ENCODE measurements around the gene ZNF148.

Gene ZNF148

DNA sequence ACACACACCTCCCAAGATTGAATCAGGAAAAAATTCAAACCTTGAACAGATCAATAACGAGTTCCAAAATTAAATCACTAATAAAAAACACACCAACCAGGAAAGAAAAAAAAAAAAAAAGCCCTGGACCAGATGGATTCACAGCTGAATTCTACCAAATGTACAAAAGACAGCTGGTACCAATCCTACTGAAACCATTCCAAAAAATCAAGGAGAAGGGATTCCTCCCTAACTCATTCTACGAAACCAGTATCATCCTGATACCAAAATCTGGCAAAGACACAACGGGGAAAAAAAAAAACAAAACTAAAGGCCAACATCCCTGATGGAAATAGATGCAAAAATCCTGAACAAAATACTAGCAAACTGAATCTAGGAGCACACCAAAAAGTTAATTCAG, 108.2 kb downstream of the ZNF148 start:
- DNase-seq, result no peak

DNA sequence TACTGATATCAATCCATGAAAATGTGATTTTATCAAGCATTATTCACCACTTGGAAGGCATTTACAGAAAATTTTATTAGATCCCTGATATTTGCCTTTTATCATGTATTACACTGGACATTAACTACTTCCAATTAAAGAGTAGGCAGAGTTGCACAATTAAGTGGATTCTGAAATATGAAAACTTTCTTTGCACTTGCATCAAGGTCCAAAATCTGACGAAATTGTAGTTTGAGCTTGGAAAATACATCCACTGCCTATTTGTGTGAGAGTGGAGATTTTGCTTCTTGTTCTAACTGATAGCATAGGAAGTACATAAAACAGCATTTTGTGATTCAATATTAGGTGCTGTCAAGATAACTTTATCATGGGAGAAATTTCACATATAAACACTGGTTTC, 113.0 kb downstream of the ZNF148 start:
- no peak for DNase-seq

DNA sequence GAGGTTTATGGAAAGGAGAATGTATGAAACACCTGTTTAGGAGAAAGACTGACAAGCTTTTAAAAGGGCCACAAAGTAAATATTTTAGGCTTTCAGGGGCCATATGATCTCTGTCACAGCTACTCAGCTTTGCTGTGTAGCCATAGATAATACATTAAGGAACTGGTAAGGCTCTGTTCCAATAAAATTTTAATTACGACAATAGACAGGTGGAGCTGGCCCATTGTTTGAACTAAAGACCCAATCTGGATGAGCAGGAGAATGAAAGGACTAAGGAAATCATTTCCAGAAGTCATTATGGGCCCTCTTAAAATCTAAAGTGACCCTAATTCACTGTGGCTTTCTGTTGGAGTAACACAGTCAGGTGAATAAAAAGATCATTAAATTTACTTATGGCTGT, 114.1 kb downstream of the ZNF148 start:
- DNase-seq, result no peak

DNA sequence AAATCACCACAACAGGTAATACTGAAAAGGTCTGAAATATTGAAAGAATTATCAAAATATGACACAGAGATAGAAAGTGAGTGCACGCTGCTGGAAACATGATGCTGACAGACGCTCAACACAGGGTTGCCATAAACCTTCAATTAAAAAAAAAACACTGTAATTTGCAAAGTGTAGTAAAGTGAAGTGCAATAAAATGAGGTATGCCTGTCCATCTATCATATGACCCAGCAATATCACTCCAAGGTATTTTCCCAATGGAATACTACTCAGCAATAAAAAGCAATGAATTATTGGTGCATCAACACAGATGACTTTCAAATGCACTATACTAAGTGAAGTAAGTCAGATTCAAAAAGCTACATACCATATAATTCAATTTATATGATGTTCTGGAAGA, 115.0 kb downstream of the ZNF148 start:
- no peak for DNase-seq

DNA sequence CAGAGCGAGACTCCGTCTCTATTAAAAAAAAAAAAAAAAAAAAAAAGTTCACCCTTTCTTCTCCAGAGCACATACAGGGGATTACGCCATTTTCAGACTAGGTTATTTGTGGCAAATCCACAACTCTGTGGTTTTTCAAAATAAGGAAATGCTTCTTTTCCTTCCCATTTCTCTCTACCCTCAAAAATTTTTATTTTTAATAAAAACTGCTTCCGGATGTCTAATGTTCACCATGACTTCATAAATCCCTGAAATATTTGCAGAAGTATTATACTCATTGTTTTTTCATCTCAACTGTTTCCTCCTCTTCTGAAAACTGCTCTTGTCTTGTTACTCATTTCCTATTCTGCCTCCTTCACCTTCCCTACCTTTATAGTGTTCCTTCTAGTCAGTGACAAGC, 117.6 kb downstream of the ZNF148 start:
- no peak for DNase-seq

DNA sequence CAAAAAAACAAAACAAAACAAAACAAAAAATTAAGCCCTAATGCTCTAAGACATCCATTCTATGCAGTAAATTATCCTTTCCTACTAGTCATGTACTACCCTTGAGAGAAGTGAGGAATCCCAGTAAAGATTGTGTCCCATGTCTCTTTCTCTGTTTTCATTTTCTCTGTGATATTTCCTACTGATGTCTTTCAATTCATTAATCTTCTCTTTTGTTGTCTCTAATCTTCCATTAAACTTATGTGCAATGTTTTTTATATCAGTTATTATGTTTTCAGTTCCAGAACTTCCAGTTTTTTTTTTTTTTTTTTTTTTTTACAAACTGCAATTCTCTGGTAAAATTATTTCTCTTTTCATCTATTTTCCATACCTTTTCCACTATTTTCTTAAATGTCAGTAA, 118.5 kb downstream of the ZNF148 start:
- no peak for DNase-seq

DNA sequence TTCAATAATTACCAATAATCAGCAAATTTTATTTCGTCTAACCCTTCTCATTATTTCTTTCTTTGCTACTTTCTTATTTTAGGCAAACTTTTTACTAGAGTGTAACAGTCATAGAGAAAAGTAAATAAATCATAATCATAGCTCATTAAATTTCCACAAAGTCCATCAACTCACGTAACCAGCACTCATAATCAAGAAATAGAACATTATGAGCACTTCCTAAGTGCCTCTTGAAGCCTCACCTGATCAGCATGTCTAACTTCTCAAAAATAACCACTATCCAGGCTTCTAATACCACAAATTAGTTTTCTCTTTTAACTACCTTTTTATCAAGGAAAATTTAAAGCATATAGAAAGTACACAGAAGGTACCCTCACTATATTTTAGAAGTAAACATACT, 124.2 kb downstream of the ZNF148 start:
- no peak for DNase-seq

DNA sequence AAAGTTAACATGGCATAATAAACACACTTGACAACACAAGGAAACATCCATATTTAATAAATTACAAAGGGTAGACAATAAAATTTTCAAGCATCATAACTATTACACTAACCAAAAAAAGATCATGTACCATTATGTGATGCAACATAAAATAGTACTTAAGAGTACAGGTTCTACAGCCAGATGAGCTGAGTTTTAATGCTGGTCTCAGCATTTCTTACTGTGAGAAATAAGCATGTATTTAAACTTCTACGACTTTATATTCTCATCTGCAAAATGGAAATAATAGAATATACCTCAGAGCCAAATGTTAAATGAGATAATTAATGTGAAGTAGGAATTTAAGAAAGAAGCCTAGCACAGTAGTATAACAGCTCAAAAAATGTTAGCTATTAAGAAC, 128.9 kb downstream of the ZNF148 start:
- no peak for DNase-seq

DNA sequence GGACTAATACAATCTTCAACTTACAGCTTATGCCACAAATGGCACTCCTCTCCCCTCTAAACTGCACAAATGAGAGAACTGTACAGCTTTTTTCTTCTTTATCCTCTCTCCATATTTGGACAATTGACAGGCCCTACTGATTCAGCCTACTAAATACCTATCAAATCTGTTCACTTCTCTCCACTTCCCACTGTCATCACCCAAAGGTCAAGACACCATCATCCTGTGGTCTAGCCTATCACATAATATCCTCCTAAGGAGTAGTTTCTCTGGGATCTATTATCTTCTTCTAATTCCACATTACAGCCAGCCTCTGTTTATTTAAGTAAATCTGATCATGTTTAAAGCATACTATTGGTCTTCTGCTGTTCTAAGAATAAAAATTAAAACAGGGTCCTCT, 129.6 kb downstream of the ZNF148 start:
- no peak for DNase-seq

DNA sequence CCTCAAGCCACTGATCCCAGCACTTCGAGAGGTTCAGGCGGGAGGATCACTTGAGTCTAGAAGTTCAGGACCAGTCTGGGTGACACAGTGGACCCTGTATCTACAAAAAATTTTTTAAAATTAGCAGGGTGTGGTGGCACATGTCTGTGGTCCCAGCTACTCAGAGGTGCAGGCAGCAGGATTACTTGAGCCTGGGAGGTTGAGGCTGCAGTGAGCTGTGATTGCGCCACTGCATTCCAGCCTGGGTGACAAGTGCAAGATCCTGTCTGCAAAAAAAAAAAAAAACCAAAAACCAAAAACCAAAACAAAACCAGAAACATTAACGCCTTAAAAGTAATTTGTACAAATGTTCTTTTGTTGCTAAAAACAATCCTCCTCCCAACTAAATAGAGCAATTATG, 134.6 kb downstream of the ZNF148 start:
- DNase-seq, result no peak

DNA sequence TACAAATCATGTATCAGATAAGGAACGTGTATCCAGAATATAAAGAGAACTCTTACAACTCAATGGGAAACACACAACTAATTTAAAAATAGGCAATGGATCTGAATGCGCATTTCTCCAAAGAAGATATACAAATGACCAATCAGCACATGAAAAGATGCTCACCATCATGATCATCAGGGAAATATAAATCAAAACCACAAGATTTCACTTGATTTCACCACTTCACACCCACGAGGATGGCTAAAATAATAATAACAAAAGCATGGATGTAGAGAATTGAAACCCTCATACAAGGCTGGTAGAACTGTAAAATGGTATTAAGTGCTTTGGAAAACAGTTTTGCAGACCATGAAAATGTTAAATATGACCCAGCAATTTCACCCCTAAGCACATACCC, 135.9 kb downstream of the ZNF148 start:
- DNase-seq, result no peak

DNA sequence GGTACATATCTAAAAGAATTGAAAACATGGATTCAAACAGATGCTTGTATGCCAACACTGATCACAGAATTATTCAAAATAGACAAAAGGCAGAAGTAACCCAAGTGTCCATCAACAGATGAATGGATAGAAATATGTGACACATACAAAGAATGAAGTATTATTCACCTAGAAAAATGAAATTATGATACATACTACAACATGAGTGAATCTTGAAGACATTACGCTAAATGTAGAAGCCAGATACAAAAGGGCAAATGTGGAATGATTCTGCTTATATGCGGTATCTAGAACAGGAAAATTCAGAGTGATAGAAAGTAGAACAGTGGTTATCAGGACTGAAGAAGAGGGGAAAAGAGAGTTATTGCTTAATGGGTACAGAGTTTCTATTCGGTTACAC, 136.4 kb downstream of the ZNF148 start:
- no peak for DNase-seq

DNA sequence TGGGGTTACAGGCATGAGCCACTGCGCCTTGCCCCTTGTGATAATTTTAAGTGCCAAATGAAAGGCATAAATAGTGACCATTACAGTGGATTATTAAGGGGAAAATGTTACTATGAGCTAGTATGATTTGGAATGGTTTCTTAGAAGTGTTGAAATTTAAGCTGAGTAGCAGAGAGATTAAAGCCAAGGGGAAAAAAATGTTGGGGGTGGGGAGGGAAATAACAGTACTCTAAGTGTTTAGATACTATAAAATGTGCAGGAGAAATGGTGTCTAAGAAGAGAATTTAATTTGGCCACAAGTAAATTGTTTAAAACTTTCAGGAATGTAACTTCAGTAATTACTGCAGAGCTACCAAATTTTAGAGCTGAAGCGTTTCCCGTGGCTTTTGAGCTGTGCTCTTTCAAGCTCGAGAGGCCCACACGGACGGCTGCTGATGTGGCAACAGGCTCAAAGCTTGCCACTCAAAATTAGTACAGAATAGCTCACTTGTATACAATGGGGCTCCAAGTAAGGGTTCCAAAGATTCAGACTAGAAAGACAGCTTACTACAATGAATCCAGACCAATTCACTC, 138.7 kb downstream of the ZNF148 start:
- no peak for DNase-seq

DNA sequence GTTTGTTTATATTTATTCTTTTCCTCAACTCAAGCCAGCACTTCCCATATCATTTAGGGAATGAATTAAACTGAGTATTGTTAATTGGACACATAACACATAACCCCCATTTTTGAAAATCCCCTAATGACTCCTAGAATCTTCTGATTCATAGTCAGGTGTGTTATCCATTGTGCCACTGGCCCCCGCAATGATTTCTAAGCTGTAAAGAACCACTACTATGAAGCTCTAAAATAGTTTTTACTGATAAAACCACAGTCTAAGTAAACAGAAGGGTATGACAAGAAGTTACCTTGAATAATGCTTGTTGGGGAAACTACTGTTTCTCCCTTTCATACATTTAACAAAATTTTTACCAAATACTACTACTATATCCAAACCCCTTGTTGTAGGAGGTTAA, 140.3 kb downstream of the ZNF148 start:
- no peak for DNase-seq

DNA sequence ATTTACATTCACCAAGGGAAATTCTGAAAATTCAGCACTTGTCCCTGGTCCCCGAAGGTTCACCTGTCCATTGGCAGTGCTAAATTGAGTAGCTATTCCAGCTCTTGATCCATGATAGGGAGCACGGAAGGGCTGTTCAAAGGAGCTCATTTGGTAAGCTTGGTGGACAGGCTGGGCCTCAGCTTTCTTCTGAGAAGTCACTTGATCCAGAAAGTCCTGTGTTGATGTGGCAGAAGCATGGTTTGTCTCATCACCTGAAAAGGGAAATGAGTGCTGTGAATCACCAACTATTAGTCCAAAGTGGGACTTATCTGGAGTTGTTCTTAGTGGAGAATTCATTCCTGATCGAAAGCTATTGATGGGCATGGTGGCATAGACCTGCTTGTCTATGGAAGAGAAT, 142.7 kb downstream of the ZNF148 start:
- DNase-seq, result no peak

DNA sequence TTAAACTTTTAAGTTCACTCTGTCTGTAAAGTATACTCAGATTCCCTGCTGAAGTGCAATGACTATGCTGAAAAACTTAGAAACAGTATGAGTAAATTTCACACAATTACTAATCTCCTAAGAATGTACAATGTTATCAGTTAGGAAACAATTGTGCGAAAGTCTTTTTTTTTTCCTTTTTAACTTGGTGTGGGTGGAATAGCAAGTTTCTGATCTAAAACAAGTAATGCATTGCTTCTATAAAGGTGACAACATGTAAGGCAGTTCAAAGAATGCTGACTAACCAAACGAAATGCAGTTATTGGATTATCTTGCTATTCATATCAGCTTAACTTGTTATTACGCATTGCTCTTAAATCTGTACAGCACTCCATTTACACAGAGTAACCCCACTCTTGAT, 143.2 kb downstream of the ZNF148 start:
- no peak for DNase-seq

DNA sequence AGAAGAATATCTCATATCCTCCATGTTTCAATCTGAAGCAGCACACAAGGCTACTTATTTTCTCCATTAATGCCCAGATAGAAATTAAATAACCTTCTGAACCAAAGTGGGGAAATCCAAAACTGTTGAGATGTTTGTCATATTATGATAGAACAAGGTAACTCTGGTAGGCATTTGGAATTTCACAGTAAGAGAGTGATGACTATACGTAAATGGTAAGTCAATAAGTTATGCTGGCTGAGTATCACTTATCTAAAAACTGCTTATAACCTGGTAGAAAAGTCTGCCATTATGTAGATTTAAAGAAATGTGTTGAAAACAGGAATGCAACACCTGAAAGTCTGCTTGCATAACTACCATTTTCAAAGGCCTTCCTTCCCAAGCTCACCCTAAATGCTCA, 145.4 kb downstream of the ZNF148 start:
- no peak for DNase-seq

DNA sequence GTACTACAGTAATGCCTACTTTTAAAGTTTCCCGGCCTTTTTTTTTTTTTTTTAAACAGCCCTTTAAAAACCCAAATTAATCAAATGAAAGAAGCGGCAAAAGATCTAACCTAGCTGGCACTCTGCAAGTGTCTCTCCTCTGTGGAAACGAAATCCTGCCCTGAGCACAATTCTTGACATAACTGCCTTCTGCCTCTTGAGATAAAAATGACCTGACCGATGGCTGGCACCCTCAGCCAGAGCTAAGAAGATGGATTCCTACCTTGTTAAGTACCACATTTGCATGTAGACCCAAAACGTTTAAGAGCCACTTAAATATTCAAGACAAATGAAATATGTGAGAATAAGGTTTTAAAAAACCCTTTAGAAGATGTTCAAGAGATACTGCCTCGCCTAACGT, 146.0 kb downstream of the ZNF148 start:
- DNase-seq, result no peak

DNA sequence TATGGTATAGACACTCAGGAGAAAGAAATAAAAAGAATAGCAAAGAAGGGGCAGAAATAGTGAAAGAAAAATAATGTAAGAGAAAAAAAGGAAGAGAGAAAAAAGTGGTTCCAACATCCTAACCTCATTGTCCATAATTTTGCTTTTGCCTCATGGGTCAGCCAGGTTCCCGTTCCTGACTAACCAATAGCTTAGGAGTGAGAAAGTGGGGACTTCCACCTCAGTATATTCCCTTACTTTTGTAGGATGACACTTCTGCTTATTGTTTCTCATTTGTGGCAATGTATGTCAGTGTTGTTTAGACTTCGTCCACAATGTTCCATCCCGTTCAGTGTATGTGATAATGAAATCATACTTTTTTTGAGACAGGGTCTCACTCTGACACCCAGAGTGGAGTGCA, 153.3 kb downstream of the ZNF148 start:
- DNase-seq, result no peak

DNA sequence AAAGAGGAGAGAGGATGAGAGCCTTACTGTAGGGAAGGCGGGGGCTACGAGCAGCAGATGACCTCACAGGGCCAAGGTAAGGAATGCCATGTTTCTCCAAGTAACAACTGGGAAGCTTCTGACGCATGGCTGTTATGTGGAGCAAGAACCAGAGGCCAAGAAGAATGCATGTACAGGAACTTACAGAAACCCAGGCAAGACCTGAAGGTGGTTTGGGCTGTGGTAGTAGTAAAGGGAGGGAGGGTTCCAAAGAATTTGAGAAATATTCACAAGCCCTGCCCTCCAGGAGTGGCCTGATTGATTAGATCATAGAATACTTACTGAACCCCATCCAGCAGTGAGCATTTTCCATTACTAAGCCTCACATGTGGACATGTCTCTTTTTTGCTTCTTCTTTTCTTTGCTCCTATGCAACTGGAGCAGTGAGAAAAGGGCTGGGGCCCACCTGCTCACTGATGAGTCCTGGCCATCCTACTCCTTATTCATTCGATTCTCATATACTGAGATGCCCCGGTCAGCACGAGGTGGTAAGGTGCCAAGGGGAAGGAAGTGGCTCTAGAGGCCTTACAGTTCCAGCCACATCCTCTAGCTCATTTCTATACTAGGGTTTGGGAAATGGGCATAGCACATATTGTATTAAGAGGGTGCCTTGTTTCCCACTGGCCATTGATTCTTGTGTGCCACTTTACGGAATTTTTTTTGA, 154.2 kb downstream of the ZNF148 start:
- no peak for DNase-seq

DNA sequence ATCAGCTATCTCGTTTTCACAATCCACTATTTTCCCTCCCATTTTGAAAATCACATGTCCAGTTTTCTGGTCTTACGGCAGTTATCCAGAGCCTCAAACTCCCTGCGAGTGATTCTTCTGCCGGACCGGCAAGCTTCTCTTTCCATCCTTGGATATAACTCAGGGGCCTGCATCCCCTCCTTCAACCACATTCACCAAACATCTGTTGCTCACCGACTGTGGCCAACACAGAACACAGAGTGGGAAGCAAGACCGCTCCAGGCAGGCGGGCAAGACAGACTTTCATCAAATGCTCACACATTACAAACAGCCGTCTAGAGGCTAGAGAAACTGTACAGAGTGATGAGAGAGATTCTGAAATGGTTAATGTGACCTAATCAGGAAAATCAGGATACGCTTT, 154.9 kb downstream of the ZNF148 start:
- DNase-seq, result no peak

DNA sequence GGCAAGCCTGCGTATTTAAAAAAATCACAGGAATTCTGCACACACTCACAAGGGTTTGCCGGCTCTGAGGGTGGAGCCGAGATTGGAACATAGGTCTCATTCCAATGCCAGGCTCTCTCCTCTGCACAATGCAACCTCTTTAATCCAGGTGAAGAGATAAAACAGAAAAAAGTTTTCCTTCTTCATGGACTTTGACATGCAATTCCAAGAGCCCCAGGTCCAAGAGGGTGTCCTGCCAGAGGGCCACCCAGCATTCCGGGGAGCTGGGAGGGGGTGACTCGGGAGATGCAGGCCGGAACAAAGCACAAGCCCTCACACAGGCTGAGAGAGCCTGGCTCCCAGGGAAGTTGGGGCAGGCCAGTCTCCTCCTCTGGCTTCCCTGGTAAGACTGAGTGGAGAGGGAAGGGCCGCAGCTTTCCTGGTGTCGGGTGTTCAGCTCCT, 155.8 kb downstream of the ZNF148 start:
- DNase-seq, result no peak

DNA sequence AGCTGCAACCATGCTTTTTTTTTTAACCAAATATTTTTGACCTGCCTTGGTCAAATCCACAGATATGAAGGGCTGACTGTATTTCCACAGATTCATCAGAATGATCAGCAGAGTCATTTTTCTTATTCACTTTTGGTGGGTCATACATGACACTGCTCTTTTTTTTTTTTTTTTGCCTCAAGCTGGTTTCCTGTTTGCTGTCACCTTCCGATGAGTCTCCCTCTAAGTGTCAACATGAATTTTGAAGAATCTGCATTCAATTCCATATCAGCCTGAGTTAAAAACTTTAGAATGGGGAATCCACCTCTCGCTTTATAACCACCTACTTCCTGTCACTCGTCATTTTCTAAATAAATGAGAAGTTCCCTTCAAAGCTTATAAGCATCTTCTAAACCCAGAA, 160.4 kb downstream of the ZNF148 start:
- DNase-seq, result no peak

DNA sequence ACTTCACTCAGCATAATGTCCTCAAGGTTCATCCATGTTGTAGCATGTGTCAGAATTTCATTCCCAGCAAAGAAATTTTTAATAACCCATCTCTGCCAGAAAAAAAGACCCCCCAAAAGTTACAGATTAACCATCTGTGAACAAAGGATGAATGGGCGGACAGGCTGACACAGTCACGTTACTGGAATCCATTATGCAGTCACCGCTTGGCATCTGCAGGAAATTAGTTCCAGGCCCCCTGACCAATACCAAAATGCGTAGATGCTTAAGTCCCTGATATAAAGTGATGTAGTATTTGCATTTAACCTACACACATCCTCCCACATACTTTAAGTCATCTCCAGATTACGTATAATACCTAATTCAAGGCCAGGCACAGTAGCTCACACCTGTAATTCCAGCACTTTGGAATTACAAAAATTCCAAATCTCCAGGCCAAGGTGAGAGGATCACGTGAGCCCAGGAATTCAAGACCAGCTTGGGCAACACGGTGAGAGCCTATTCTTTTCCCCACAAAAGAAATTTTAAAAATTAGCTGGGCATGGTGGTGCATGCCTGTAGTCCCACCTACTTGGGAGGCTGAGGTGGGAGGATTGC, 161.1 kb downstream of the ZNF148 start:
- no peak for DNase-seq

DNA sequence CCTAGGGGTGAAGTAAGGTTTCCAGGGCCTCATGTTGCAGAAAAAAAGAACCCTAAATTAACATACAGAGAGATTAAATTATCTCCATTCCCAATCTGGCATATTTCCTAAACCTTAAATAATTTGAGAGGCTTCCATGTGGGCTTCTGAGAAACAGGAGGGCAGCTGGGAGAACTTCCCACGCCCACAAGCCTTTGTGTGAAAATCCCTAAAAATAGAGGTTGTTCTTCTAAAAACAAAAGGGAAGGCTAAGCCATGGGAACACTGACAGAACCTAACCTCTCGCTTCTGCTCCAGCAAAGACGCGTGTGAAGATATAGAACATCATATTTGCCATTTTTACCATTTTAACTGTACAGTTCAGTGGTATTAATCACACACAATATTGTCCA, 161.8 kb downstream of the ZNF148 start:
- DNase-seq, result no peak
